Measurements from ENCODE around the gene TRIP11.

TRIP11 gene

DNA sequence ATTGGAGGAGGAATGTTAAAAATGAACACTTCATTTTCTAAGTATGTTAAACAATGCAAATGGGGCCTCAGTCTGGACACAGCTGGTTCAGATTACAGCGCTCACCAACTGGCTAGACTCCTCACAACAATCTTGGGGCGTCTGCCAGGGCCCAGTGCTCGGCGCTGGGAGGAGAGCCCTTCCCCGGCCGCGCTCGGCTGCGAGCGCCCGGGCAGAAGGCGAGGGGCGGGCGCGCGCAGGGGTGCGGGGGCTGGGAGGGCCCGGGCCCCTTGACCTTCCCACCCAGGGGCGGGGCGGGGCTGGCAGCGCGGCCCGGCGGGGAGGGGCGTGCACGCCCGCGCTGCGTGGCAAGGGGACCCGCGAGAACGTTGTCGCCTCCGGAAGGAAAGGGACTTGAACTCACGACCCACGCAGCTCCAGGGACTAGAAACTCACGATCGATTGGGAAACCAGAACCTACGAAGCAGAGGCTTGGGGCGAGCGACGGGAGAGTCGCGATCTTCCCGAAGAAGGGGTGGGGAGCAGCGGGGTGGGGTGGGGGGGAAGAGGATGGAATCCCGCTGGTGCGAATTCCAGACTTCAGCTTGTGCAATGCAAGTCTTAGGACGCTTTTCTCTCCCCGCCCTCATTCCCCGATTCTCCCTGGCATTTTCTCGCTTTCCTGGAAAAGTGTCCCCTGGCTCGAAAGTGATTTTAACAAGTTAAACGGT lies 92.2 kb downstream of the TRIP11 start, which contains the start of gene FBLN5:
Gene FBLN5 (minus strand): TSS at position 220 of the 710 bp plus-strand sequence. CDS start 465 bp downstream, outside the sequence.
- Histone ChIP-seq H3K4ac (ENCODE audit: low read depth, low read length) (peak within 1 kb of the TSS; percentile 45), H3K4me3 (ENCODE audit: low read length) (peak within 1 kb of the TSS; percentile 55), H3K36me3 (ENCODE audit: control insufficient read depth, insufficient read depth, low read length) (no peaks in the 10 kb centered on the region), H3K18ac (ENCODE audit: low read length) (peak within 1 kb of the TSS; percentile 97), H3K4me1 (ENCODE audit: control insufficient read depth, low read depth, low read length) (peaks cover 3% of the 10 kb centered on the region), H4K8ac (ENCODE audit: low read depth, low read length) (no peak within 1 kb of the TSS), H3K79me1 (ENCODE audit: low read length) (no peaks in the 10 kb centered on the region), H3K9ac (ENCODE audit: low read length) (peak within 1 kb of the TSS; percentile 72), H2BK120ac (ENCODE audit: low read depth, low read length) (no peak within 1 kb of the TSS), H3K27ac (ENCODE audit: low read depth, low read length) (no peak within 1 kb of the TSS), H2AK5ac (ENCODE audit: low read length) (no peak within 1 kb of the TSS), H3K79me2 (ENCODE audit: control insufficient read depth, insufficient read depth, low read length) (no peaks in the 10 kb centered on the region), H2BK15ac (replicated peaks; ENCODE audit: low read depth) (no peak within 1 kb of the TSS), H3K27me3 (ENCODE audit: insufficient read depth, low read length, poor library complexity) (peaks cover 4% of the 10 kb centered on the region), H2BK5ac (ENCODE audit: low read length) (no peak within 1 kb of the TSS), H3K23ac (ENCODE audit: low read length) (peak within 1 kb of the TSS; percentile 57), H3K4me2 (ENCODE audit: low read length) (peak within 1 kb of the TSS; percentile 87), H3K56ac (ENCODE audit: low read length) (peak within 1 kb of the TSS; percentile 82), H4K5ac (ENCODE audit: low read length) (no peak within 1 kb of the TSS)
- WGBS (ENCODE audit: extremely low coverage, insufficient coverage, low lambda C conversion rate): no CpG with 5 or more reads among the region's 54 CpGs
- DNase-seq: peak; percentile 73

DNA sequence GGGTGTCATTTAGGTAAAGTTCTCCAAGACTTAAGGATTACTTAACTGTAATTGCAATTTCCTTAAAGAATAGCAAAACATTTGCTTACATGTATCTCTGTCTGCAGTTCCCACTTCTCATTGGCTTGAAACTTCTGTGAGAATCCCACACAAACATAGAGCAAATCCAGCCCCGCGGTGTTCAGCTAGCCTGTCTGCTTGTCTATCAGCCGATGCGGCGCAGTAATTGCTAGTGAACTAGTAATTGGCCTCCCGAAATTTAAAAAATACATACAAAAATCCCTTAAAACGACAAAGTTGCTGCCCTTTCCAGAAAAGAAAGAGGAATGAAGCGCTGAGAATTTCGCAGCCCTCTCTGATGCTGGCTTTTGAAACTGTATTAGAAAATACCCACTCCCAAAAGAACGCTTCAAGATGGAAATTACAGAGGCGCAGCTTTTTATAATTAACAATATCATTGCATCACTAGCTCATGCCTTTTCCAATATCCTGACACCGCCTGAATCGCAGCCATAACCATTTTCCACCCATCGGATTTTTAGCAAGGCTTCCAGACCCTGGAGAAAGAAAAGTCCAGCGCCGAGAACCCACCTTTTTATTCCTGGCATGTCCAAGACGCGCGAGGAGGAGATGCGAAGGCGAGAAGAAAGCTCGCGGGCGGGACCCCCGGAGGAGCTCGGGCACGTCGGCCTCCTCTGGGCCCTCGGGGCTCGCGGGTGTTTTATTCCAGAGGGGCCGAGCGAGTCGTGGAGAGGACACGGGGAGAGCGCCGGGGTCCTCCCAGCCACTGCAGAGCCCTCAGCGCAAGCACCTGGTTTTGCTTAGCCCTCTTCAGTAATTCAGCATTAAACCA lies 93.0 kb downstream of the TRIP11 start:
- H3K4ac ChIP-seq (ENCODE audit: low read depth, low read length): no peak overlapping the region
- H4K8ac ChIP-seq (ENCODE audit: low read depth, low read length): no peak overlapping the region
- H3K27me3 ChIP-seq (ENCODE audit: insufficient read depth, low read length, poor library complexity): peaks cover 4% of the 10 kb centered on the region
- peak overlapping the region; percentile 97 for H3K18ac ChIP-seq (ENCODE audit: low read length)
- peak overlapping the region; percentile 72 for H3K9ac ChIP-seq (ENCODE audit: low read length)
- H3K56ac ChIP-seq (ENCODE audit: low read length): peak overlapping the region; percentile 82
- no peak overlapping the region for H2BK5ac ChIP-seq (ENCODE audit: low read length)
- WGBS (ENCODE audit: extremely low coverage, insufficient coverage, low lambda C conversion rate): no CpG with 5 or more reads among the region's 38 CpGs
- no peaks in the 10 kb centered on the region for H3K79me2 ChIP-seq (ENCODE audit: control insufficient read depth, insufficient read depth, low read length)
- no peak overlapping the region for H4K5ac ChIP-seq (ENCODE audit: low read length)
- H3K4me3 ChIP-seq (ENCODE audit: low read length): peak overlapping the region; percentile 55
- H2BK15ac ChIP-seq (replicated peaks; ENCODE audit: low read depth): no peak overlapping the region
- no peaks in the 10 kb centered on the region for H3K36me3 ChIP-seq (ENCODE audit: control insufficient read depth, insufficient read depth, low read length)
- no peak overlapping the region for H2AK5ac ChIP-seq (ENCODE audit: low read length)
- no peaks in the 10 kb centered on the region for H3K79me1 ChIP-seq (ENCODE audit: low read length)
- H3K23ac ChIP-seq (ENCODE audit: low read length): peak overlapping the region; percentile 57
- DNase-seq: no peak
- H2BK120ac ChIP-seq (ENCODE audit: low read depth, low read length): no peak overlapping the region
- peaks cover 6% of the 10 kb centered on the region for H3K4me1 ChIP-seq (ENCODE audit: control insufficient read depth, low read depth, low read length)
- no peak overlapping the region for H3K27ac ChIP-seq (ENCODE audit: low read depth, low read length)
- peak overlapping the region; percentile 59 for H3K4me2 ChIP-seq (ENCODE audit: low read length)

DNA sequence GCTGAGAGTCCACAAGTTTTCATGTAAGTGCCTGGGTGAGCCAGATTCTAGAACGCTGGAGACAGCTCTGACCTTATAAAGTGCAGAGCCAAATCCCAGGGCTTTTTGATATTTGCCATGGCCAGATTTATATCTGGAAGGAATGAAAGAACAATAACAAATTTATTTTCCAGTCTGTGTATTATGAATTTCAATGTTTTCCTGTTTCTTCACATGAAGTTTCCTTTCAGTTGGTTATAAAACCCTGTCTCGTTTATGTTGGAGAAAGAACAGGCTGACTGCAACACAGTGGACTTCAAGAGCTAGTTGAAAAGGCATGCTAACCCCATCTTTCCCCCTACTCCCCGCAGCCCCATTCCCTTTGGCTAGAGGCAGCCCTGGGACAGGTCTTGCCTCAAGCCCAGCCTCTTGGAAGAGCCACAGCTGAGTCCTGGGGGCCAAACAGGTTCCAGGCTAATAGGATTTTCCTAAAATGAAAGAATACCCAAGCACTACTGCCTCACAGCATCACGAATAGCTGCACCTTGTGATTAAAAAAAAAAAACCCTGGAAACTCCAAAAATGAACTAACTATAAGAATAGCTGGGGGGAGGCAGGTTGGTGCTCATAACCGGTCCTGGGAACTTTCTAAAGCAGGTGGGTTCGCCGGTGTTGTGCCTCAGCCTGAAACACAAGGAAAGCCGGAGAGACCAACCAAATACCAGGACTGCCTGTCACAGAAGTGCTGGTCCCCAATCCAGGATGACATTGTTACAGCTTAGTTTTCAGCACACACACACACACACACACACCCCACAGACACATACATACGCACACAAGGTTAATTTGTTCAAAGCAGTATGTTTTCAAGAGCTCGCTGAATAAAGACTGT lies 93.9 kb downstream of the TRIP11 start:
- H3K27me3 ChIP-seq (ENCODE audit: insufficient read depth, low read length, poor library complexity): peaks cover 4% of the 10 kb centered on the region

GRCh38 chr14:91942946-91943345 lies 96.9 kb downstream of the TRIP11 start:
- Histone ChIP-seq H3K27ac (ENCODE audit: low read depth, low read length) (no peak overlapping the region), H3K4me2 (ENCODE audit: low read length) (no peak overlapping the region), H2BK120ac (ENCODE audit: low read depth, low read length) (no peak overlapping the region), H3K9ac (ENCODE audit: low read length) (no peak overlapping the region), H2BK5ac (ENCODE audit: low read length) (no peak overlapping the region), H2BK15ac (replicated peaks; ENCODE audit: low read depth) (no peak overlapping the region), H3K18ac (ENCODE audit: low read length) (no peak overlapping the region), H3K4me1 (ENCODE audit: control insufficient read depth, low read depth, low read length) (peaks cover 3% of the 10 kb centered on the region), H3K36me3 (ENCODE audit: control insufficient read depth, insufficient read depth, low read length) (no peaks in the 10 kb centered on the region), H3K79me1 (ENCODE audit: low read length) (no peaks in the 10 kb centered on the region), H3K23ac (ENCODE audit: low read length) (no peak overlapping the region), H4K5ac (ENCODE audit: low read length) (no peak overlapping the region), H3K4ac (ENCODE audit: low read depth, low read length) (no peak overlapping the region), H4K8ac (ENCODE audit: low read depth, low read length) (no peak overlapping the region), H3K79me2 (ENCODE audit: control insufficient read depth, insufficient read depth, low read length) (no peaks in the 10 kb centered on the region), H3K56ac (ENCODE audit: low read length) (no peak overlapping the region), H3K27me3 (ENCODE audit: insufficient read depth, low read length, poor library complexity) (peaks cover 4% of the 10 kb centered on the region), H3K4me3 (ENCODE audit: low read length) (no peak overlapping the region), H2AK5ac (ENCODE audit: low read length) (no peak overlapping the region)
- no peak for DNase-seq
- no CpG with 5 or more reads among the region's 9 CpGs for WGBS (ENCODE audit: extremely low coverage, insufficient coverage, low lambda C conversion rate)

More for the DNA sequence above, 93.9 kb downstream of the TRIP11 start:
- no peak overlapping the region for H4K5ac ChIP-seq (ENCODE audit: low read length)
- H3K79me1 ChIP-seq (ENCODE audit: low read length): no peaks in the 10 kb centered on the region
- no peak overlapping the region for H3K23ac ChIP-seq (ENCODE audit: low read length)
- no peak overlapping the region for H2BK120ac ChIP-seq (ENCODE audit: low read depth, low read length)
- H2BK15ac ChIP-seq (replicated peaks; ENCODE audit: low read depth): no peak overlapping the region
- no peak overlapping the region for H2AK5ac ChIP-seq (ENCODE audit: low read length)
- no peak overlapping the region for H2BK5ac ChIP-seq (ENCODE audit: low read length)
- H4K8ac ChIP-seq (ENCODE audit: low read depth, low read length): no peak overlapping the region
- no peak overlapping the region for H3K4me3 ChIP-seq (ENCODE audit: low read length)
- H3K4me1 ChIP-seq (ENCODE audit: control insufficient read depth, low read depth, low read length): peaks cover 6% of the 10 kb centered on the region
- H3K27ac ChIP-seq (ENCODE audit: low read depth, low read length): no peak overlapping the region
- H3K9ac ChIP-seq (ENCODE audit: low read length): no peak overlapping the region
- no peak overlapping the region for H3K4me2 ChIP-seq (ENCODE audit: low read length)
- H3K18ac ChIP-seq (ENCODE audit: low read length): no peak overlapping the region
- H3K79me2 ChIP-seq (ENCODE audit: control insufficient read depth, insufficient read depth, low read length): no peaks in the 10 kb centered on the region
- H3K4ac ChIP-seq (ENCODE audit: low read depth, low read length): no peak overlapping the region
- DNase-seq: no peak
- H3K36me3 ChIP-seq (ENCODE audit: control insufficient read depth, insufficient read depth, low read length): no peaks in the 10 kb centered on the region
- H3K56ac ChIP-seq (ENCODE audit: low read length): peak overlapping the region; percentile 3
- WGBS (ENCODE audit: extremely low coverage, insufficient coverage, low lambda C conversion rate): no CpG with 5 or more reads among the region's 10 CpGs

DNA sequence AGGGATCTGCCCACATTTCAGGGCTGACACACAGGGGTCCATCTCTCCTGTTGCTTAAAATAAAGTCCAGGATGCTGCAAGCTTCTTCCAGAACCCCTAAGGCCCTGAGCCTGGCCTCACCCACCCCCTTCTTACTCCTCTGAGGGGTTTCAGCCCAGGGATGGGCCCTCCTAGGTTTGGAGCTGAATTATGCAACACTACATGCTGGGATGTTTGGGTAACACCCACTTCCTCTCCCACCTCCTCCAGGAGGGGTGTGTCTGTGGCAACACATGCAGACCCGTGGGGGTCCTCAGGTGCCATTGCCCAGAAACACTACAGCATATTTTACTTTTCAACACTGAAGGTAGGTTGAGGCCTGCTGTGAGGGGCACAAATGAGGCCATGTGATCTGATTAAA lies 97.7 kb downstream of the TRIP11 start:
- H3K23ac ChIP-seq (ENCODE audit: low read length): no peak overlapping the region
- WGBS (ENCODE audit: extremely low coverage, insufficient coverage, low lambda C conversion rate): no CpG with 5 or more reads among the region's 1 CpG
- H2BK5ac ChIP-seq (ENCODE audit: low read length): no peak overlapping the region
- H3K4me1 ChIP-seq (ENCODE audit: control insufficient read depth, low read depth, low read length): peaks cover 3% of the 10 kb centered on the region
- H3K79me1 ChIP-seq (ENCODE audit: low read length): no peaks in the 10 kb centered on the region
- H3K18ac ChIP-seq (ENCODE audit: low read length): no peak overlapping the region
- no peak overlapping the region for H3K27ac ChIP-seq (ENCODE audit: low read depth, low read length)
- no peak overlapping the region for H4K5ac ChIP-seq (ENCODE audit: low read length)
- H3K56ac ChIP-seq (ENCODE audit: low read length): no peak overlapping the region
- no peaks in the 10 kb centered on the region for H3K79me2 ChIP-seq (ENCODE audit: control insufficient read depth, insufficient read depth, low read length)
- no peak overlapping the region for H2BK120ac ChIP-seq (ENCODE audit: low read depth, low read length)
- no peak overlapping the region for H2AK5ac ChIP-seq (ENCODE audit: low read length)
- H4K8ac ChIP-seq (ENCODE audit: low read depth, low read length): no peak overlapping the region
- H3K4ac ChIP-seq (ENCODE audit: low read depth, low read length): no peak overlapping the region
- no peak overlapping the region for H3K4me3 ChIP-seq (ENCODE audit: low read length)
- H3K4me2 ChIP-seq (ENCODE audit: low read length): no peak overlapping the region
- no peaks in the 10 kb centered on the region for H3K36me3 ChIP-seq (ENCODE audit: control insufficient read depth, insufficient read depth, low read length)
- peaks cover 4% of the 10 kb centered on the region for H3K27me3 ChIP-seq (ENCODE audit: insufficient read depth, low read length, poor library complexity)
- DNase-seq: no peak
- no peak overlapping the region for H3K9ac ChIP-seq (ENCODE audit: low read length)
- H2BK15ac ChIP-seq (replicated peaks; ENCODE audit: low read depth): no peak overlapping the region

Data from mesendoderm (in vitro differentiated cells).